NCI-H2171 treated with DMSO at 0.1 percent for 48 hours (cell line): ENCODE measurements around the gene VPS33B.
"Not testable (repeated sequence)": the region's sequence is repeated elsewhere in the genome, so short reads cannot be mapped to it uniquely, and the experiment has no call there.

ENCODE experiments used
- DNase-seq: peaks from one replicate; lab custom pipeline; 2025; lab: John Stamatoyannopoulos, UW

Gene VPS33B

GRCh38 chr15:91031796-91032195, 9.4 kb upstream of the VPS33B start:
- no peak for DNase-seq

GRCh38 chr15:91027677-91028076, 5.3 kb upstream of the VPS33B start:
- DNase-seq = no peak

GRCh38 chr15:91023720-91024119, 1.3 kb upstream of the VPS33B start:
- no peak for DNase-seq

GRCh38 chr15:91022832-91023129, 387 bp upstream of the VPS33B start:
- DNase-seq = no peak

- peak; percentile 72 for DNase-seq
These were observed 799 bp downstream of the VPS33B start for GRCh38 chr15:91021516-91022074.

- DNase-seq = no peak
These were observed 4.2 kb downstream of the VPS33B start for GRCh38 chr15:91018158-91018557.

- DNase-seq = no peak
These were observed 4.7 kb downstream of the VPS33B start for GRCh38 chr15:91017716-91018115.

GRCh38 chr15:91013701-91014100, 8.7 kb downstream of the VPS33B start:
- not testable (repeated sequence) for DNase-seq

- no peak for DNase-seq
These were observed 15.1 kb downstream of the VPS33B start for GRCh38 chr15:91007266-91007665.

- no peak for DNase-seq
These were observed 21.2 kb downstream of the VPS33B start for GRCh38 chr15:91001209-91001608.

GRCh38 chr15:90998737-90999136, 23.7 kb downstream of the VPS33B start:
- DNase-seq = no peak

- DNase-seq = peak; percentile 98
These were observed 27.7 kb downstream of the VPS33B start, which contains the start of gene PRC1 for GRCh38 chr15:90994417-90995311. TSS of gene PRC1 (minus strand) at chr15:90994535. CDS start at chr15:90994417, 118 bp downstream.

- no peak for DNase-seq
These were observed 28.4 kb downstream of the VPS33B start for GRCh38 chr15:90994059-90994416.

- DNase-seq = no peak
These were observed 30.7 kb downstream of the VPS33B start for GRCh38 chr15:90991587-90992285.

- no peak for DNase-seq
These were observed 31.9 kb downstream of the VPS33B start for GRCh38 chr15:90990446-90990845.

GRCh38 chr15:90989040-90989768, 33.2 kb downstream of the VPS33B start:
- no peak for DNase-seq

GRCh38 chr15:90988296-90988695, 34.1 kb downstream of the VPS33B start:
- no peak for DNase-seq

- no peak for DNase-seq
These were observed 34.7 kb downstream of the VPS33B start for GRCh38 chr15:90987561-90988141.

GRCh38 chr15:90986790-90987507, 35.4 kb downstream of the VPS33B start:
- DNase-seq = no peak

- no peak for DNase-seq
These were observed 40.3 kb downstream of the VPS33B start for GRCh38 chr15:90982135-90982534.

- no peak for DNase-seq
These were observed 40.7 kb downstream of the VPS33B start for GRCh38 chr15:90981681-90982080.
